Hematopoietic multipotent progenitor cell treated with erythropoietin and hydrocortisone succinate and interleukin-3 and kit ligand, for 6 days (in vitro differentiated cells): Measurements from ENCODE around the gene MPZL2.
"Not testable (repeated sequence)": the region's sequence is repeated elsewhere in the genome, so short reads cannot be mapped to it uniquely, and the experiment has no call there.

Experiments used
- DNase-seq: peaks from one replicate; pipeline ENCODE4 v3.0.0-alpha.2; 2015

The MPZL2 gene

DNA sequence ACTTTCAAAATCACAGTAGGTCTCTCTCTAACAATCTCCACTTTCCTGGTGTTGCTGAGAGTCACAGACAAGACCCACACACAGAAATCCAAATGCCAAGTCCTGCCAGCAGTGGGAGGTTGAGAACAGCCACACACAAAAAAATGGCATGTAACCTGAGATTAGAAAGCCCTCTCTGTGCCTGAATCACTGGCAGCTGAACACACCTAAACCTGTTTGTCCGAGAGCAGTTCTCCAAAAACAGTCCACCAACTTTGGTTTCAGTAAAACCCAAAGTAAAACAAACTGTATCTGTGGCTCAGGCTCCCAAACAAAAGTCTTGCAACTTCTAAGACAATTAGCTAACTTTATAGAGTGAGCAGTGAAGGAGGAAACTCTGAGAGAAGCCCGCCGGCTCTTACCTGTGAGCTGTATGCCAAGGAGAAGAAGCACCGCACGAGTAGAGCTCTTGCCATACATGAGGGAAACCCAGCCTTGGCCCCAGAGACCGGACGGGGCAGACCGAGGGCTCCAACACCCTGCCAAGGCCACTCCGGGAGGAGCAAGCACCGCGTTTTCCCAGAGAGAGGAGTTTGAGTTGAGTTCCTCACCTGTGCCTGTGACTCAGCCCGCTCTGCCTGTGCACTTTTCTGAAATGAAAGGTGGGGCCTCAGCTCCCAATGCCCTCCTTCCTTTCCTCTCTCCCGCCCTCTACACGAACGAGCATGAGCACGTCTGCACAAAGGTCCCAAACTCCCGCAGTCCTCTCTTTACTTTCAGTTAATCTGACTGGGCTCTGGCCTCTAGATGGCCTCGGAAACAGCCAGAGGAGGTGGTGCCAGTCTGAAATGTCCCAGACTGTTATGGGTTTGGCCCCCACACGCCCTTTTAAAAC, at the start of gene MPZL2:
Gene MPZL2, minus strand, starts transcription at position 603 of the 874 bp plus-strand sequence. Its CDS starts 144 bp downstream, at position 459.
- DNase-seq, result peak; percentile 28

DNA sequence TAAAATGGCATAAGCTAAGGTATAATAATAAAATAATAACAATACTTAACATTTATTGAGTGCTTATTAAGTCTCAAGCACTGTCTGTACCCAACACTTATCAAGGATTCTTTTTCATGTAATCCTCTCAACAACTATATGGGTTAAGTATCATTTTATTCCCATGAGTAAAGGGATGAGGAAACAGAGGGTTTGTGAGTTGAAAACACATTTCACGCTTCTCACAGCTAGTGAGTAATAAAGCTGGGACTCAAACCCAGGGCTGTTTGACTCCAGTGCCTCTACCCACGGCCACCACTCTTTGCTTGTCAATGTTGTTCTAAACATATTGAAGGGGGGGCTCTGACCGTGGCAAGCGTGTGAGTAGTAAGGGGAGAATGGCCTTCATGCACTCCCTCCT, 49.1 kb upstream of the MPZL2 start:
- no peak for DNase-seq

DNA sequence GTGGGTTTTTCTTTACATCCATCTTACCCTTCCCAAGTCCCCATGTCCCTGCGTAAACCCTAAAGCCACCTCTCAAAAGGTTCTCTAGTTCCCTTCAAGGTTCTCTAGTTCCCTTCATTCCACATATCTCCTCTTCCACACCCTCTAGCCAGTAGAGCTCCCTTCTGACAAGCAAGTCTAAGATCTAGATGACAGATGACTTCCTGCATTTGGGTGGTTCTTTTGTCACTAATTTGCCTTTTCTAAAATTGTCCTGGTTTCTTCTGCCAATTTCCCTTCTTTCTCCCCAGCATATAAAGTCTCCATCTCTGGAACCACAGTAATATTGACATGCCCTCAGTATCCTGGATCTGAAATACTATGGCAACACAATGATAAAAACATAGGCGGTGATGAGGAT, 48.2 kb upstream of the MPZL2 start:
- no peak for DNase-seq

DNA sequence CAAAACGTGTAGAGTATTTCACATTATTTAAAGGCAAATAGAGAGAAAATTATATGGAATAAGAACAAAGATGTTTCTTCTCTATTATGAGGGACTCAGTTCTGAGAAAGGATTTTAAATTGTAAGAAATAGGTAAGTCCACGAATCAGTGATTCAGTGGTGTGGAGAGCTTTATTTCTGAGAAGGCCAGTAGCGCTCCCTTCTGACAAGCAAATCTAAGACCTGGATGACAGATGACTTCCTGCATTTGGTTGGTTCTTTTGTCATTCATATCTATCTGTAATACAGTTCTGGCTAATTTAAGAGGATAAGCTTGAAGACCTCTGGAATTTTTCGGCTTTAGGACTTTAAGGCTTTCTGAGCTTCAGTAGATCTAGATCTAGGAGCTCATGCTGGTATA, 47.4 kb upstream of the MPZL2 start:
- DNase-seq, result no peak

DNA sequence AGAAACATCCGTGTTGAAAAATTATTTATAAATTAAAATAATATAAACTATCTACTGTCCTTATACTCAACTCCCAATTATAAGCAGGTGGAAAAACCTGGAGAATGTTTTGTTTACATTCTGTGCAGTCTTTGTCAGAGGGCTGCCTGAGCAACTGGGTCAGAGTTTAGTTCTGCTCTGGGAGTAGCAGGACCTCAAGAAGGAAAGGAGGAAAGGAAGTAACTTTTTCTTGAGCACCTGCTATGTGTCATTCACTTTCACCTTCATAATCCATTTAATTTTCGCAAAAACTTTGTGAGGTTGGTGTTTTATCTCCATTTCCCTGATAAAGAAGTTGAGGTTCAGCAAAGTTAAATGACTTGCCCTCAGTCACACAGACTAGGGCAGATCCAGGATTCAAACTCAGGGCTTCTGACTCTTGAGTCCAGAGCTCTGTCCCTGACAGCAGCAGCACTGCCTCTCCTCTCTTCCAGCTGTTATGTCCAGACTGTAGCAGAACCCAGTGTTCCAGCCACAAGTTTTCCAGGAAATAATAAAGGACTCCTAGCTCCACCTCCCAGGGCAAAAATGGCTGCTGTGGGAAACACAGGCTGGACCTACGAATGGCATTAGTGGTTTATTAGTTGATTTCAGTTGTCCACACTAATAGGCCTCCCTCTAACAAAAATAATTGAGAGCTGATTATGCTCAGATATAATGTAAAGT, 46.8 kb upstream of the MPZL2 start:
- no peak for DNase-seq

DNA sequence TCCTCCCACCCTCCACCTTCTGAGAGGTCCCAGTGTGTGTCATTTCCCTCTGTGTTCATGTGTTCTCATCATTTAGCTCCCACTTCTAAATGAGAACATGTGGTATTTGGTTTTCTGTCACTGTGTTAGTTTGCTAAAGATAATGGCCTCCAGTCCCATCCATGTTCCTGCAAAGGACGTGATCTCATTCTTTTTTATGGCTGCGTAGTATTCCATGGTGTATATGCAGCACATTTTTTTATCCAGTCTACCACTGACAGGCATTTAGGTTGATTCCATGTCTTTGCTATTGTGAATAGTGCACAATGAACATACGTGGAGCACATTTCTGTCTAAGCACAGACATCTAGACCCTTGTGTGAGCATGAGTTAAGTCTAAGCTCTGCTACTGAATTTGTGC, 46.2 kb upstream of the MPZL2 start:
- DNase-seq, result no peak

DNA sequence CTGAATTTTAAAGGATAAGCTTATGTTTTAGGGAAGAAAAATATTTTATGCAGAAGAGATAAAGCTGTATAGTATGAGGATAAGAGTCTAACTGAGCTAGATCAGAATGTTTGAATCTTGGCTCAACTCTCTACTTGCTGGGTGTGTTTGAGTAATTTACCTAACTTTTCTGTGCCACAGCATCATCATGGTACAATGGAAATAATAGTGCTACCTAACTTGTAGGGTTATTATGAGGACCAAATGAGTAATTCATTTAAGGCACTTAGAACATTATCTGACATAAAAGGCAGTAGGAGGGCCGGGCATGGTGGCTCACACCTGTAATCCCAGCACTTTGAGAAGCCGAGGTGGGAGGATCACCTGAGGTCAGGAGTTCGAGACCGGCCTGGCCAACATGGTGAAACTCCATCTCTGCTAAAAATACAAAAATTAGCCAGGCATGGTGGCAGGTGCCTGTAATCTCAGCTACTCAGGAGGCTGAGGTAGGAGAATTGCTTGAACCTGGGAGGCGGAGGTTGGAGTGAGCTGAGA, 45.0 kb upstream of the MPZL2 start:
- not testable (repeated sequence) for DNase-seq

DNA sequence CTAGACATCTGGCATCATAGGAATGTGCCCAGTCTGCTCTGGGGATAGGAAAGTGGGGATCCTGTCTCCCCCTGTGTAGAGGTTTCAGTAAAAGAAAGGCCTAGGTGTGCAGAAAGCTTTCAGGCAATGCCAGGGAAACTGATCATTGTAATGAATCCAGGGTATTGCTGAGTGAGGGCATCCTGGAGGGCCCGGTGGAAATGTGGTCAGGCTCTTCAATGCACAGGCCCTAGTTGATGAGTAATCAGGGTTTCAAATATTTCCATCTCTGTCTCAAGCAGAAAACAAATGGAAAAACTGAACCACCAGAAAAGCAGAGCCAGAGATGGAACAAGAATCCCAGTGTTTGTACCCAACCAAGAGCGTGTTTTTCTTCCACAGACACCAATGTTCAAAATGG, 42.5 kb upstream of the MPZL2 start:
- no peak for DNase-seq

DNA sequence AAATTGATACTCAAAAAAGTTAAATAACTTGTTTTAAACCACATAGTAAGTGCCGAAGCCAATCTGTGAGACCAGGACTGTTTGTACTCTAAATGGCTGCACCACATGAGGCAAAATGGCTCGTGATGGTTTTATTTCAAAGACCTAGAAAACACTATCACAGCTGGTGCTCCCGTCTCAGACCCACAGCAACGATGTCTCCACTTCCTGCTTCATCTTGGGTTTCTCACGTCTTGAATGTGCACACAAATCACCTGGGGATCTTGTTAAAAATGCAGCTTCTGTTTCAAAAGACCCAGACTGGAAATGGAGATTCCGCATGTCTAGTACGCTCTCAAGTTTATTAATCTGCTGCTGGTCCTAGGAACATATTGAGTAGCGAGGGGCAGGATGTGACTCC, 41.6 kb upstream of the MPZL2 start:
- DNase-seq, result no peak

DNA sequence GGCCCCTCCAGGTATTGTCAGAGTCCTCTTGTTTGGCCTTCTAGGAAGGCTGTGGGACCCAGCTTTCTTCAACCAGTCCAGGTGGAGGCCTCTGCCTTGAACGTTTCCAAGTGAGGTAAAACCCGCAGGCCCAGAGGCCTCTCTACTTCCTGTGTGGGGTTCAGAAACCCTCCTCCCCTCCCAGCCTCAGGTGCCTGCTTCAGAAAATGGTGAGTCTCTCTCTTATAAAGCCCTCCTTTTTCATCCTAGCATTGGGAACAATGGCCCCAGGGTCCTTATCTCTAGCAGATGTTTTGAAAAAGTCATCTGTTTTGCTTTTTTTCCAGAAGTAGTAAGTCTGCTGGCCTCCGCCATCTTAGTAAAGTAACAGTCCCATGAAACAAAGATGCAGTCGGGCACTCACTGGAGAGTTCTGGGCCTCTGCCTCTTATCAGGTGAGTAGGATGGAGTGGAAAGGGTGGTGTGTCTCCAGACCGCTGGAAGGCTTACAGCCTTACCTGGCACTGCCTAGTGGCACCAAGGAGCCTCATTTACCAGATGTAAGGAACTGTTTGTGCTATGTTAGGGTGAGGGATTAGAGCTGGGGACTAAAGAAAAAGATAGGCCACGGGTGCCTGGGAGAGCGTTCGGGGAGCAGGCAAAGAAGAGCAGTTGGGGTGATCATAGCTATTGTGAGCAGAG, 40.6 kb upstream of the MPZL2 start, which contains the start of gene CD3E:
Gene CD3E, plus strand, starts transcription at position 163 of the 681 bp plus-strand sequence. Its CDS starts 223 bp downstream, at position 386.
- no peak for DNase-seq

DNA sequence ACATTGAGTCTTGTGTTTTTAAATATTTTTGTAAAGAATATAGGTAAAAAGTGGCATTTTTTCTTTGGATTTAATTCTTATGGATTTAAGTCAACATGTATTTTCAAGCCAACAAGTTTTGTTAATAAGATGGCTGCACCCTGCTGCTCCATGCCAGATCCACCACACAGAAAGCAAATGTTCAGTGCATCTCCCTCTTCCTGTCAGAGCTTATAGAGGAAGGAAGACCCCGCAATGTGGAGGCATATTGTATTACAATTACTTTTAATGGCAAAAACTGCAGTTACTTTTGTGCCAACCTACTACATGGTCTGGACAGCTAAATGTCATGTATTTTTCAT, 40.1 kb upstream of the MPZL2 start:
- DNase-seq, result no peak

DNA sequence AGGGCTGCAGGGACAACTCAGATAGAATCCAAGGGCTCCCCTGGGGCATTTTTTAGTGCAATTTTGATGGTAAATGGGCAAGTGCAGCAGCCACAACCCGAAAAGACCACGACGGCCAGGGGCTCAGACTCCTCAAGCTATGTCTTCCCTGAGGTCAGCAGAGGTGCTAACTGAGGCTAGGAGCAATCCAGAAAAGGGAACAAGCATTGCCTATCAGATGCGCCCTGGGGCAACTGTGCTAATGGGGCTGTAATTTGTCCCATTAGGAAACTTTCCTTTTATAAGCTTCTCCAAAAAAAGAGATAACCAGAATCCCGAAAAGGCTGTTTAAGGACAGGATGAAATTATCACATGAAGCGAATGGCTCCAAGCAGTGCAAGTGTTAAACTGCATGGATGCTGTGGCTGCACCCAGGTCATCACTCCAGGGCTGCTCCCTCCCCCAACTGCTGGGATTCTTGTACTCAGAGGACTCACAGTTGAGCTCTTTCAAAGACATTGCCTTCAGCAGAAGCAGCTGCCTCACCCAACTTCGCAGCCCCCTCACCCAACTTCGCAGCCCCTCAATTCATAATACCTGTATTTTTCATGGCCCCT, 37.6 kb upstream of the MPZL2 start:
- no peak for DNase-seq

DNA sequence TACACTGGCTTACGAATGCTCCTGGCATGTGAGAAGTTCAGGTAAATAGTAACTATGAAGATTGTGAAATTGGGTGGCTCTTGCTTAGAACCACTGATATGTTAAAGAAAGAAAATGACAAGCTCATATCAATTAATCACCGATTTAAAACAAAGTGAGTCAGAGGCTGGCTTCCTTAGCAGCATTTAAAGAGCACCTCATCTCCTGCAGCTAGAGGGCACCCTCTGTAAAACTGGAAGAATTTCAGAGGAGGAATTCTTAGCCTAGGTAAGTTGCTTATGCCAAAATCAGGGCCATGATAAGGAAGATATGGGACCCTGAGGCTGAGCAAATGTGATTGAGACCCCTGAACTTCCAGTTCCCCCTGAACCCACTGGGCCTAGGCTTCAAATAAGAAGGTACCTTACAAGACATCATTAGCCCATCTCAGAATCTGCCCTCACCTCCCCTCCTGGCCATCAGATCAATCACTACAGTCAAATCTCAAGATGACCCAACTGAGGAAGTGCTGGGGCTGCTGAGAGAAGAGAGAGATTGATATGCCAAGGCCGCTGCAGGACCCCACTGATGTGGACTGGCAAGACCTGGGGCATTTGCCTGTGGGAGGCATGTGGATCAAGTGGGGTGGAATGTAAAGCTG, 31.8 kb upstream of the MPZL2 start:
- peak; percentile 52 for DNase-seq

DNA sequence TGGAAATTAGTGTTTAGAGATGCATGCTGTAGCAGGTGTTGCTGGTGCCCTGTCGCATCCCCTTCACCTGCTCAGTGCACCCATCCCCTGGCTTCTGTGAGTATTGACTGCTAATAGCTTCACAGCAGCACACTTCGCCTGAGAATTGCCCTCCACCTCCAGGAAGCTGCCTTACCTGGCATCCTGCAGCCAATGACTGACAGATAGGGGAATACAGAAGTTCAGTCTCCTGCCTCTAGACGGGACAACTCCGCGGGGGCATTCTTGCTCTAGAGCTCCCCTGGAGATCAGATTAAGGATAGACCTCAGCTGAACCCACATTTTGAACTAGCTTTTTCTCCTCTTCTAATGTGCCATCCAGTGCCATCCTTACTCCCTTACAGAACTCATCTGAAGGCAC, 31.1 kb upstream of the MPZL2 start:
- DNase-seq, result peak; percentile 19

DNA sequence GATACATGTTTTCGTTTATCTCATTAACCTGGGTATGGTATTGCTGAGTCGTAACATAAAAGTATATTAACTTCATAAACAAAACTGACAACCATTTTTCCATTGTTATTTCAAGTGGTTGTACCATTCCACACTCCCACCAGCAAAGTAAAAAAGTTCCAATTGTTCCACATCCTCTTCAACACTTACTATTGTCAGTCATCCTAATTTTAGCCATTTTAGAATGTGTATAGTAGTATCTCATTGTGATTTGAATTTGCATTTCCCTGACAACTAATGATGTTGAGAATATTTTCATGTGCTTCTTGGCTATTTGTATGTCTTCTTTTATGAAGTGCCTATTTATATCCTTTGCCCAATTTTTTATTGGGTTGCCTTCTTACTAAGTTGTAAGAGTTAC, 30.0 kb upstream of the MPZL2 start:
- DNase-seq, result no peak

DNA sequence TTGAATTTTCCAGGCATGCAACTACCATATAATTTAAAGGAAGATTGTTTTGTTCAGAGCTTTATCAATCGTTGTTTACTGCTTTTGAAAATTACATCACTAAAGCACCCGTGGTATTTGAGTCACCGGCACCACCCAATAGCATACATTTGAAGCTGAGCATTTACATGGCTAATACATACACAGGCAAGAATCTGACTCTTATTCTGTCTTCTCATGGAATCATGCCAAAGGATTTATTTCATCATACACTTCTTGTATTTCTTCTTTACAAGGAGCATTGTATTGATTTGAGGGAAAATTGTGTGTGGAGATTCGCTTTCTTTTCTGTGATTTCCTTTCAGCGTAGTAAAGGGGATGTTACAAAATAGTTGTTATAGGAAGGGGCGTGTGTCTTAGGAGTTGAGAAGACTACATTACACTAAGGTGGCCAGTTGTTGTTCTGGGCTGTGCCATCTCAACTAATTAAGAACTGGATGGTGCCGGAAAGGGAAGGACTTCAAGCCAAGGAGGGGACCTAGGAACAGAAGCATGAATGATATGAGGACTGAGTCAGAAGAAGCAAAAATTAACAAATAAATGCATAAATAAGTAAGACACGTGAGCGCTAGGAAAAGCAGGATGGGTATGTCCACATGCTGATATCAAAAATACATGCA, 27.5 kb upstream of the MPZL2 start:
- DNase-seq, result no peak

DNA sequence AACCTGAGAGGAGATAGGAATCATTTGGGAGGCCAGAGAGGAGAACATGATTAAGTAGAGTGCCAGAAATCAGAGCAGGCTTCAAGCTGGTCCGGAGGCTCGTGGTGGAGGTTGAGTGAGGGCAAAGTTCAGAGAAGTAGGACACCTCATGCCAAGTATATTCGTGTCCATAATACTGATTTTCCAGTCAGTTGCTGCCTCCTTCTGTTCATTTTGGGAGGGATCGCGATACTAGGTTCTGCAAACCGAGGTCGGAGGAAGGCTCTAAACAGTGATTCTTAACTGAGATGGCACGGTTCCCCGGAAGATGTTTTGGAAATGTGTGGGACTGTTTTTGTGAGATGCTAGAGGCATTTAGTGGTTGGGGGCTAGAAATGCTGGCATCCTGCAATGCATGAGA, 26.8 kb upstream of the MPZL2 start:
- DNase-seq, result peak; percentile 61

DNA sequence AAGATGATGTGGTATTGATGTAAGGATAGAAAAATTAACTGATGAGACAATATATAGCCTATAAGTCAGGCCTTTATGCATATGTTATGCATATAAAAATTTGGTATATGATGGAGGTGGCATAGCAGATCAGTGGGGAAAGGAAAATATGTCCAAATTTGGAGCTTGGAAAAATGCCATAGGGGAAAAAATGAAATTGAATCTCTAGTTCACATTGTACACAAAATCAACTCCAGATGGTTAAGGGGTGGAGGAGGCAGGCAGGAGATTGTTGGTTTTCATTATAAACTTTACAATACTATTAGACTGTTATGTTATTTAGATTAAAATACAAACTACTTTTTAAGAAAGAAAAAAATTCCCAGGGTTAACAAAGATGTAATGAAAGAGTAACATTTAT, 25.3 kb upstream of the MPZL2 start:
- DNase-seq, result no peak

DNA sequence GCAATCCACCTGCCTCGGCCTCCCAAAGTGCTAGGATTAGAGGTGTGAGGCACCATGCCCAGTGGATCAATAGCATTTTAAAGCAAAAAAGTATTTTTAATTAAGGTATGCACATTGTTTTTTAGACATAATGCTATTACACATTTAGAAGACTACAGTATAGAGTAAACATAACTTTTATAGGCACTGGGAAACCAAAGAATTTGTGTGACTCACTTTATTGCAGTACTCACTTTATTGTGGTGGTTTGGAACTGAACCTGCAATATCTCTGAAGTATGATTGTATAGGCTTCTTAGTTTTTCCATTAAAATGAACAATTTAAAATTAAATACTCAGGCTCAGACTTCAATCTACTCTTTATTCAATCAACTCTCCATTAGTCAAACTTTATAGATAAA, 22.9 kb upstream of the MPZL2 start:
- no peak for DNase-seq

DNA sequence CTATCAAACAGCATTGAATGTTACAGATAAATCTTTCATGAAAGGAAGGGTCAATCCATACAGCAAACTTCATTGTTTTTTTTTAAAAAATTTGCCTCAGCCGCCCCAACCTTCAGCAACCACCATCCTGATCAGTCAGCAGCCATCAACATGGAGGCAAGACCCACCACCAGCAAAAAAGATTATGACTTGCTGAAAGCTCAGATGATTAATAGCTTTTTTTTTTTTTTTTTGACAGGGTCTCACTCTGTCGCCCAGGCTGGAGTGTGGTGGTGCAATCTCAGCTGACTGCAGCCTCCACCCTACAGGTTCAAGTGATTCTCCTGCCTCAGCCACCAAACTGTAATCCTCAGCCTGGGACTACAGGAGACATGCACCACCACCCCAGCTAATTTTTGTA, 22.4 kb upstream of the MPZL2 start:
- no peak for DNase-seq

DNA sequence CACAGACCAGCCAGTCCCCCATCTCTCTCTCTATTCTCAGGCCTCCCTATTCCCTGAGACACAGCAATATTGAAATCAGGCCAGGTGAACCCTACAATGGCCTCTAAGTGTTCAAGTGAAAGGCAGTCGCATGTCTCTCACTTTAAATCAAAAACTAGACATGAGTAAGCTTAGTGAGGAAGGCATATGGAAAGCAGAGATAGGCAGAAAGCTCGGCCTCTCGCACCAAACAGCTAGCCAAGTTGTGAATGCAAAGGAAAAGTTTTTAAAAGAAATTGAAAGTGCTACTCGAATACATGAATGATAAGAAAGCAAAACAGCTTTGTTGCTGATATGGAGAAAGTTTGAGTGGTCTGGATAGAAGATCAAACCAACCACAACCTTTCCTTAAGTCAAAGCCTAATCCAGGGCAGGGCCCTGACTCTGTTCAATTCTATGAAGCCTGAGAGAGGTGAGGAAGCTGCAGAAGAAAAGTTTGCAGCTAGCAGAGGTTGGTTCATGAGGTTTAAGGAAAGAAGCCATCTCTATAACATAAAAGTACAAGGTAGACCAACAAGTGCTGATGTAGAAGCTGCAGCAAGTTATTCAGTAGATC, 19.8 kb upstream of the MPZL2 start:
- DNase-seq, result peak; percentile 38
